Measurements from ENCODE around the gene GPR155. TPM values are rescaled to one million over a fixed set of nuclear protein-coding genes. Genes with fewer than 3 reads are reported as not detected.

The GPR155 gene
- total RNA-seq, 1 experiment from 2014 or later: 2.1 TPM

DNA sequence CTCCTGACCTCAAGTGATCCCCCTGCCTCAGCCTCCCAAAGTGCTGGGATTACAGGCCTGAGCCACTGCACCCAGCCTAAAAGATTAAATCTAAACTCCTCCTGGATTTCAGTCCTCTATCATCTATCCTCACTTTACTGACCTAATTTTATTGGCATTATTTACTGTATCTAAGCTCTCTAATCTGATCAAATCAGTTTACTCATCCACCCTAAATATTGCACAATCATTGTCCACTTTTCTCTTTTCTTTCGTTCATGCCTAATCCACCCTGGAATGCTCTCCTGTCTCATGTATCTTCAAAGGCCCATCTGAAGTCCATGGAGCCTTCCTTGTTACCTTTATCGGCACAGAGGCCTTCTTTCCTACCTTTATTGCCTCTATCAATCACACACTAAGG, 31.6 kb upstream of the GPR155 start:
- no TSS peak for BruUV-seq (replicated peaks)
- no peak for DNase-seq (ENCODE audit: low read depth, low spot score)

DNA sequence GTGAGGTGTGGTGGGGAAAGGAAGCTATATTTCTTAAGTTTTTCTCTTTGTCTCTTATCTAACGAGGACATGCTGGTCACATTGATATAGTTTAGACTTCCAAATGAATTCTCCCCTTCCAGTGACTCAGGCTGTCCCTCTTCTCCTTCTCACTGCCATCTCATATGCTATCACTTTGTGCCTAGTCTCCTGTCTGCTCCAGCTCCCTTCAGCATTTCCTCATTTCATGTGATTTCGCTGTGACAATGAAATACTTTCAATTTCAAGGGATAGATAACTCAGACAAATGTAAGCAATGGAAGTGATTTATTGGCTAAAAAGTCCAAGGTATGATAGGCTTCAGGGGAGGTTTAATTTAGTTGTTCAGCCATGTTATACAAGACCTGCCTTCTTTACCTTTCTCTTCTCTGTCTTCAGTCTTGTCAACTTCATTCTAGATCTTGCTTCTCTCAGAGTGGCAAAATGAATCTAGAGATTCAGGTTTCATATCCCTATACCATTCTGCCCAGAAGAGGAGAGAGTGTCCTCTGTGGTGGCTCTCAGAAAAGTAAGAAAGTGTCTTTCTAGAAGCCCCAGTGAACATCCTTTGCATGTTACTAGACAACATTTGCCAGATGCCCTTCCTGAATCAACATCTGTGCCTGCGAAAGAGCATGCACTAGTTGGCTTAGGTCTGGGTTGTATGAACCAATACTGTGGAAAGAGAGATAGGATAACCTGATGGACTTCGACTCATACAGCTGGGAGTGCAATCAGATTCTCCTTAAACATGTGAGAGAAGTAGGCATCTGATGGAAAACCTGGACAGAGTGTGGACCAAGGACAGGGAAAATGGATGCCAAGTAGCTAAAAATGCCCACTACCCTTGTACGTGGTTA, 29.9 kb upstream of the GPR155 start:
- no peak overlapping the region for H3K4me3 ChIP-seq (ENCODE audit: low read depth in 2 of 2, low read length in 2 of 2)
- H3K27me3 ChIP-seq (ENCODE audit: control insufficient read depth, insufficient read depth, low read length): peaks cover 9% of the 10 kb centered on the region
- no peaks in the 10 kb centered on the region for H3K4me1 ChIP-seq (ENCODE audit: control insufficient read depth, insufficient read depth, low read length)
- in situ Hi-C loops (cut with HindIII; ENCODE audit: low pct_unique_long_range_greater_than_20kb, low sequenced_read_pairs): no loop called here
- no peaks in the 10 kb centered on the region for H3K36me3 ChIP-seq (ENCODE audit: control insufficient read depth, insufficient read depth, low read length)
- no peak overlapping the region for H3K27ac ChIP-seq (ENCODE audit: low read length)
- BruUV-seq (replicated peaks): no TSS peak
- H3K9me3 ChIP-seq (ENCODE audit: control insufficient read depth, insufficient read depth, low read depth, low read length): peaks cover 6% of the 10 kb centered on the region
- TF ChIP-seq TCF7L2 (IDR thresholded peaks at IDR 0.05; ENCODE audit: low read depth, low read length): no peak
- TF ChIP-seq SIN3A (IDR thresholded peaks at IDR 0.05; ENCODE audit: borderline replicate concordance, insufficient read depth, low read depth, low read length): no peak
- TF ChIP-seq, protein P1, sequence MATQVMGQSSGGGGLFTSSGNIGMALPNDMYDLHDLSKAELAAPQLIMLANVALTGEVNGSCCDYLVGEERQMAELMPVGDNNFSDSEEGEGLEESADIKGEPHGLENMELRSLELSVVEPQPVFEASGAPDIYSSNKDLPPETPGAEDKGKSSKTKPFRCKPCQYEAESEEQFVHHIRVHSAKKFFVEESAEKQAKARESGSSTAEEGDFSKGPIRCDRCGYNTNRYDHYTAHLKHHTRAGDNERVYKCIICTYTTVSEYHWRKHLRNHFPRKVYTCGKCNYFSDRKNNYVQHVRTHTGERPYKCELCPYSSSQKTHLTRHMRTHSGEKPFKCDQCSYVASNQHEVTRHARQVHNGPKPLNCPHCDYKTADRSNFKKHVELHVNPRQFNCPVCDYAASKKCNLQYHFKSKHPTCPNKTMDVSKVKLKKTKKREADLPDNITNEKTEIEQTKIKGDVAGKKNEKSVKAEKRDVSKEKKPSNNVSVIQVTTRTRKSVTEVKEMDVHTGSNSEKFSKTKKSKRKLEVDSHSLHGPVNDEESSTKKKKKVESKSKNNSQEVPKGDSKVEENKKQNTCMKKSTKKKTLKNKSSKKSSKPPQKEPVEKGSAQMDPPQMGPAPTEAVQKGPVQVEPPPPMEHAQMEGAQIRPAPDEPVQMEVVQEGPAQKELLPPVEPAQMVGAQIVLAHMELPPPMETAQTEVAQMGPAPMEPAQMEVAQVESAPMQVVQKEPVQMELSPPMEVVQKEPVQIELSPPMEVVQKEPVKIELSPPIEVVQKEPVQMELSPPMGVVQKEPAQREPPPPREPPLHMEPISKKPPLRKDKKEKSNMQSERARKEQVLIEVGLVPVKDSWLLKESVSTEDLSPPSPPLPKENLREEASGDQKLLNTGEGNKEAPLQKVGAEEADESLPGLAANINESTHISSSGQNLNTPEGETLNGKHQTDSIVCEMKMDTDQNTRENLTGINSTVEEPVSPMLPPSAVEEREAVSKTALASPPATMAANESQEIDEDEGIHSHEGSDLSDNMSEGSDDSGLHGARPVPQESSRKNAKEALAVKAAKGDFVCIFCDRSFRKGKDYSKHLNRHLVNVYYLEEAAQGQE (IDR thresholded peaks at IDR 0.05; ENCODE audit: insufficient read depth in 1 of 2, low read depth in 2 of 2, low read length in 1 of 2): no peak
- TF ChIP-seq POLR2AphosphoS5 (IDR thresholded peaks at IDR 0.05; ENCODE audit: low read depth, low read length): no peak
- TF ChIP-seq, protein P2, sequence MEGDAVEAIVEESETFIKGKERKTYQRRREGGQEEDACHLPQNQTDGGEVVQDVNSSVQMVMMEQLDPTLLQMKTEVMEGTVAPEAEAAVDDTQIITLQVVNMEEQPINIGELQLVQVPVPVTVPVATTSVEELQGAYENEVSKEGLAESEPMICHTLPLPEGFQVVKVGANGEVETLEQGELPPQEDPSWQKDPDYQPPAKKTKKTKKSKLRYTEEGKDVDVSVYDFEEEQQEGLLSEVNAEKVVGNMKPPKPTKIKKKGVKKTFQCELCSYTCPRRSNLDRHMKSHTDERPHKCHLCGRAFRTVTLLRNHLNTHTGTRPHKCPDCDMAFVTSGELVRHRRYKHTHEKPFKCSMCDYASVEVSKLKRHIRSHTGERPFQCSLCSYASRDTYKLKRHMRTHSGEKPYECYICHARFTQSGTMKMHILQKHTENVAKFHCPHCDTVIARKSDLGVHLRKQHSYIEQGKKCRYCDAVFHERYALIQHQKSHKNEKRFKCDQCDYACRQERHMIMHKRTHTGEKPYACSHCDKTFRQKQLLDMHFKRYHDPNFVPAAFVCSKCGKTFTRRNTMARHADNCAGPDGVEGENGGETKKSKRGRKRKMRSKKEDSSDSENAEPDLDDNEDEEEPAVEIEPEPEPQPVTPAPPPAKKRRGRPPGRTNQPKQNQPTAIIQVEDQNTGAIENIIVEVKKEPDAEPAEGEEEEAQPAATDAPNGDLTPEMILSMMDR (IDR thresholded peaks at IDR 0.05): no peak
- intact Hi-C loops (cut with micrococcal nuclease; ENCODE audit: unreplicated experiment): no loop called here
- no peak for ATAC-seq
- ChIA-PET CTCF (no interaction called here), POLR2A (no interaction called here)
- DNase-seq (ENCODE audit: low read depth, low spot score): no peak

More for the DNA sequence above, 31.6 kb upstream of the GPR155 start:
- POLR2A ChIA-PET: no interaction called here
- intact Hi-C loops (cut with micrococcal nuclease; ENCODE audit: unreplicated experiment): no loop called here
- H3K4me3 ChIP-seq (ENCODE audit: low read depth in 2 of 2, low read length in 2 of 2): no peak overlapping the region
- in situ Hi-C loops (cut with HindIII; ENCODE audit: low pct_unique_long_range_greater_than_20kb, low sequenced_read_pairs): no loop called here
- peaks cover 16% of the 10 kb centered on the region for H3K27me3 ChIP-seq (ENCODE audit: control insufficient read depth, insufficient read depth, low read length)
- no peaks in the 10 kb centered on the region for H3K4me1 ChIP-seq (ENCODE audit: control insufficient read depth, insufficient read depth, low read length)
- no peak for TF ChIP-seq TCF7L2 (IDR thresholded peaks at IDR 0.05; ENCODE audit: low read depth, low read length)
- H3K36me3 ChIP-seq (ENCODE audit: control insufficient read depth, insufficient read depth, low read length): no peaks in the 10 kb centered on the region
- H3K9me3 ChIP-seq (ENCODE audit: control insufficient read depth, insufficient read depth, low read depth, low read length): no peaks in the 10 kb centered on the region
- H3K27ac ChIP-seq (ENCODE audit: low read length): no peak overlapping the region
- CTCF ChIA-PET: no interaction called here
- ATAC-seq: no peak

DNA sequence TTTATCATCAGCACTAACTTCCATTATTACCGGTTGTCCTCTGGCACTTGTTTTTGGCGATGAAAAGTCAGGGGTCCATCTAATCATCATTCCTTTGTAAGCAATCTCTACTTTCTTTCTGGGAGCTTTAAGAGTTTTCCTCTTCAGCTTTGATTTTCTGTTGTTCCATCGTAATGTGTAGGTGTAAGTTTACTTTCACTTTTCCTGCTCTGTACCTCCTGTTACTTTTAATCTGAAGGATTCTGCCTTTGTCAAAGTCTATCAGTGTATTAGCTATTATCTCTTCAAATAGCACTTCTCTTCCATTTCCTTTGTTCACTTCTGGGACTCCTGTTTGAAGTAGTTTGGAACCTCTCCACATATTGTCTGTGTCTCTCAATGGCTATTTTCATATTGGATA, 25.5 kb upstream of the GPR155 start:
- TF ChIP-seq TCF7L2 (IDR thresholded peaks at IDR 0.05; ENCODE audit: low read depth, low read length) (no peak), POLR2AphosphoS5 (IDR thresholded peaks at IDR 0.05; ENCODE audit: low read depth, low read length) (no peak), SIN3A (IDR thresholded peaks at IDR 0.05; ENCODE audit: borderline replicate concordance, insufficient read depth, low read depth, low read length) (no peak)
- TF ChIP-seq, protein P2 (IDR thresholded peaks at IDR 0.05): no peak
- TF ChIP-seq, protein P1 (IDR thresholded peaks at IDR 0.05; ENCODE audit: insufficient read depth in 1 of 2, low read depth in 2 of 2, low read length in 1 of 2): no peak
- no TSS peak for BruUV-seq (replicated peaks)
- ChIA-PET POLR2A (no interaction called here), CTCF (no interaction called here)
- DNase-seq (ENCODE audit: low read depth, low spot score) (no peak), ATAC-seq (no peak)
- Histone ChIP-seq H3K27me3 (ENCODE audit: control insufficient read depth, insufficient read depth, low read length) (no peaks in the 10 kb centered on the region), H3K4me1 (ENCODE audit: control insufficient read depth, insufficient read depth, low read length) (no peaks in the 10 kb centered on the region), H3K36me3 (ENCODE audit: control insufficient read depth, insufficient read depth, low read length) (no peaks in the 10 kb centered on the region), H3K4me3 (ENCODE audit: low read depth in 2 of 2, low read length in 2 of 2) (no peak overlapping the region), H3K27ac (ENCODE audit: low read length) (no peak overlapping the region), H3K9me3 (ENCODE audit: control insufficient read depth, insufficient read depth, low read depth, low read length) (peaks cover 13% of the 10 kb centered on the region)
- intact Hi-C loops (cut with micrococcal nuclease; ENCODE audit: unreplicated experiment): no loop called here
- in situ Hi-C loops (cut with HindIII; ENCODE audit: low pct_unique_long_range_greater_than_20kb, low sequenced_read_pairs): no loop called here
